ENCODE results near the gene RAB8B.

Gene RAB8B

DNA sequence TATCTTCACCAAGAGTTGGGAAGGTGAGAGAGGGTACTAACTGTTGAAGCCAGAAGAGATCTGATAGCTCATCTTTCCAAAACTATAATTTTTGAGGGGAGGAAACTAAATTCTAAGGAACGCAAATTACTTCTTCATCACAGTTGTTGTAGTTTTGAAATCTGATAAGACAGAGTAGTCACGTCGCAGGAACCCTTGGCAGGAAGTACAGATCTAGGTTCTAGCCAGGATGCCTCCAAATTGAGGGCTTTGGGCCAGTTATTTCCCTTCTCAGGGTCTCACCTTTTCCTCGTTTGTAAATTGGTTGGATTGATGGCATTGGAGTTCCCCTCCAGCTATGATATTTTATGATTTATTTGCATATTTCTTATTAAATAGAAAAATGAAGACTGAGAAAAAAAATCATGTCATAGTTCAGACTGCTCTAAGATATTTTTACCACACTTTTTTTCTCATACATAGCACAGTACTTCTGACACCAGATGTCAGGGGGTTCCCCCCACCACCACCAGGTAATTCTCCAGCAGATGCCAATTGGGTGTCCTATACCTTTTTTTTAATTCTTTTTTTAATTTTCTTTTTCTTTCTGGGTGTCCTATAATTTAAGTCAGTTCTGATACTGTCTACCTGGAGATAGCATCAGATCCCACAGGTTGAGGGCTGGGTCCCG, 55.7 kb downstream of the RAB8B start:
- Histone ChIP-seq H3K4ac (ENCODE audit: low read length) (no peak overlapping the region), H2AFZ (ENCODE audit: low read length) (no peak overlapping the region), H3K14ac (ENCODE audit: low read length) (no peak overlapping the region), H3K36me3 (replicated peaks in 1 of 2; ENCODE audit: control insufficient read depth in 2 of 2, insufficient read depth in 2 of 2, low read length in 2 of 2) (peaks cover 4 to 45% of the 10 kb centered on the region in 2 donors), H2BK5ac (ENCODE audit: low read length) (no peak overlapping the region), H4K91ac (ENCODE audit: low read depth, low read length, poor library complexity) (no peak overlapping the region), H3K9me3 (replicated peaks in 1 of 2; ENCODE audit: control insufficient read depth in 2 of 2, insufficient read depth in 1 of 2, low read depth in 1 of 2, low read length in 2 of 2) (peaks cover 5 to 37% of the 10 kb centered on the region in 2 donors), H3K27me3 (ENCODE audit: control insufficient read depth in 3 of 3, insufficient read depth in 3 of 3, low read depth in 1 of 3, low read length in 3 of 3) (no peaks in the 10 kb centered on the region), H3K4me1 (ENCODE audit: control insufficient read depth in 2 of 2, insufficient read depth in 1 of 2, low read depth in 1 of 2, low read length in 2 of 2) (peaks cover 3 to 4% of the 10 kb centered on the region in 2 donors), H2BK120ac (ENCODE audit: low read depth, low read length) (no peak overlapping the region), H3K9ac (ENCODE audit: low read depth, low read length, poor library complexity) (no peak overlapping the region), H3K79me1 (ENCODE audit: low read depth, low read length) (peaks cover 2% of the 10 kb centered on the region), H3K18ac (ENCODE audit: low read length) (no peak overlapping the region), H3K23ac (ENCODE audit: low read depth, low read length, poor library complexity) (no peak overlapping the region), H2BK15ac (ENCODE audit: low read length) (no peak overlapping the region), H3K4me3 (ENCODE audit: low read length in 2 of 2) (no peak overlapping the region), H3K4me2 (ENCODE audit: insufficient read depth, low read length, poor library complexity, severe bottlenecking) (no peak overlapping the region), H3K27ac (replicated peaks; ENCODE audit: low read length) (peak overlapping the region; percentile 71), H2AK5ac (ENCODE audit: low read depth, low read length) (no peak overlapping the region), H4K8ac (ENCODE audit: low read depth, low read length) (no peak overlapping the region), H2BK12ac (ENCODE audit: low read length) (no peak overlapping the region)
- no peak for DNase-seq (ENCODE audit: low spot score)
- no CpG with 5 or more reads among the region's 5 CpGs for WGBS, 2 donors (ENCODE audit: extremely low coverage in 2 of 2, insufficient read length in 2 of 2, insufficient replicate concordance in 1 of 2)

GRCh38 chr15:63246691-63247469, 57.5 kb downstream of the RAB8B start:
- no peak overlapping the region for H3K27ac ChIP-seq (replicated peaks; ENCODE audit: low read length)
- no peak overlapping the region for H2AFZ ChIP-seq (ENCODE audit: low read length)
- DNase-seq (ENCODE audit: low spot score) = no peak
- no peak overlapping the region for H3K4ac ChIP-seq (ENCODE audit: low read length)
- H3K79me1 ChIP-seq (ENCODE audit: low read depth, low read length) = peaks cover 2% of the 10 kb centered on the region
- peaks cover 3 to 4% of the 10 kb centered on the region in 2 donors for H3K4me1 ChIP-seq (ENCODE audit: control insufficient read depth in 2 of 2, insufficient read depth in 1 of 2, low read depth in 1 of 2, low read length in 2 of 2)
- H2BK5ac ChIP-seq (ENCODE audit: low read length) = no peak overlapping the region
- no peak overlapping the region for H3K9ac ChIP-seq (ENCODE audit: low read depth, low read length, poor library complexity)
- H3K18ac ChIP-seq (ENCODE audit: low read length) = no peak overlapping the region
- no peak overlapping the region for H2AK5ac ChIP-seq (ENCODE audit: low read depth, low read length)
- no peak overlapping the region for H3K23ac ChIP-seq (ENCODE audit: low read depth, low read length, poor library complexity)
- no CpG with 5 or more reads among the region's 5 CpGs for WGBS, 2 donors (ENCODE audit: extremely low coverage in 2 of 2, insufficient read length in 2 of 2, insufficient replicate concordance in 1 of 2)
- no peak overlapping the region for H4K8ac ChIP-seq (ENCODE audit: low read depth, low read length)
- no peaks in the 10 kb centered on the region for H3K27me3 ChIP-seq (ENCODE audit: control insufficient read depth in 3 of 3, insufficient read depth in 3 of 3, low read depth in 1 of 3, low read length in 3 of 3)
- H2BK15ac ChIP-seq (ENCODE audit: low read length) = no peak overlapping the region
- H3K4me2 ChIP-seq (ENCODE audit: insufficient read depth, low read length, poor library complexity, severe bottlenecking) = no peak overlapping the region
- peaks cover 11 to 63% of the 10 kb centered on the region in 2 donors for H3K36me3 ChIP-seq (replicated peaks in 1 of 2; ENCODE audit: control insufficient read depth in 2 of 2, insufficient read depth in 2 of 2, low read length in 2 of 2)
- no peak overlapping the region for H2BK120ac ChIP-seq (ENCODE audit: low read depth, low read length)
- H3K4me3 ChIP-seq (ENCODE audit: low read length in 2 of 2) = no peak overlapping the region
- no peak overlapping the region for H2BK12ac ChIP-seq (ENCODE audit: low read length)
- H3K14ac ChIP-seq (ENCODE audit: low read length) = no peak overlapping the region
- H3K9me3 ChIP-seq (replicated peaks in 1 of 2; ENCODE audit: control insufficient read depth in 2 of 2, insufficient read depth in 1 of 2, low read depth in 1 of 2, low read length in 2 of 2) = peaks cover 5 to 36% of the 10 kb centered on the region in 2 donors
- H4K91ac ChIP-seq (ENCODE audit: low read depth, low read length, poor library complexity) = no peak overlapping the region

DNA sequence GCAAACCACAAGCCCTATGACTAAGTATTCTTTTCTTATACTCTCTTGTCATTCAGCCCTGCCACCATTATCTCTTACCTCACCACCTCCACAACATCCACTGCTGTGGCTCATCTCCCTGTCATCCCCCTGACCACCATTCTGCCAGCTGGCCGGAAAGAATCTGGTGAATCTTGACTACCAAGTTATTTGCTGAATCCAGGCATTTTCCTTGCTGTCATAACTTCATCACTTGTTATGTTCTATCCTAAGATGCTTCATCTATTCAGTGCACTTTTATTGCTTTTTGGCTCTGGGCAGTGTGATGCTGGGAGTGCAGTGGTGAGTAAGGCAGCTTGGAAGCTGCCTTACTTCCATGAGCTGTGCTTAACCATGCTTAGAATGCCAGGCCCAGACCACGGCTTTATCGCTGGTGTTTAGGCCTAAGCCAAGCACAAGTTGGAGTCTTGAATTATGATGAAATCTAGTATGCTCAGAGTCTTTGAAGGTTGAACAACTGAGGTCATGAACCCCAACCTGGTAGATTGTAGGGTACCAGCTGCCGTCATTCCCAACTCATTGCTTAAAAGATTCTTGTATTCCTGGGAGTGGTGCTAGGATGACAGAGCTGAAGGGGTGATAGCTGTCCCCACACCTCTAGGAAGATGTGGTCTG, 61.0 kb downstream of the RAB8B start:
- Histone ChIP-seq H4K91ac (ENCODE audit: low read depth, low read length, poor library complexity) (no peak overlapping the region), H3K23ac (ENCODE audit: low read depth, low read length, poor library complexity) (no peak overlapping the region), H2BK5ac (ENCODE audit: low read length) (no peak overlapping the region), H3K4me3 (ENCODE audit: low read length in 2 of 2) (no peak overlapping the region), H3K14ac (ENCODE audit: low read length) (no peak overlapping the region), H3K4me2 (ENCODE audit: insufficient read depth, low read length, poor library complexity, severe bottlenecking) (no peak overlapping the region), H2BK15ac (ENCODE audit: low read length) (no peak overlapping the region), H3K27ac (replicated peaks; ENCODE audit: low read length) (no peak overlapping the region), H3K4me1 (ENCODE audit: control insufficient read depth in 2 of 2, insufficient read depth in 1 of 2, low read depth in 1 of 2, low read length in 2 of 2) (peaks cover 2 to 5% of the 10 kb centered on the region in 2 donors), H2BK12ac (ENCODE audit: low read length) (no peak overlapping the region), H3K36me3 (replicated peaks in 1 of 2; ENCODE audit: control insufficient read depth in 2 of 2, insufficient read depth in 2 of 2, low read length in 2 of 2) (peaks cover 10 to 73% of the 10 kb centered on the region in 2 donors), H3K79me1 (ENCODE audit: low read depth, low read length) (no peaks in the 10 kb centered on the region), H3K18ac (ENCODE audit: low read length) (no peak overlapping the region), H3K9ac (ENCODE audit: low read depth, low read length, poor library complexity) (no peak overlapping the region), H2AFZ (ENCODE audit: low read length) (no peak overlapping the region), H2BK120ac (ENCODE audit: low read depth, low read length) (no peak overlapping the region), H3K27me3 (ENCODE audit: control insufficient read depth in 3 of 3, insufficient read depth in 3 of 3, low read depth in 1 of 3, low read length in 3 of 3) (no peaks in the 10 kb centered on the region), H2AK5ac (ENCODE audit: low read depth, low read length) (no peak overlapping the region), H3K9me3 (replicated peaks in 1 of 2; ENCODE audit: control insufficient read depth in 2 of 2, insufficient read depth in 1 of 2, low read depth in 1 of 2, low read length in 2 of 2) (peaks cover 0 to 12% of the 10 kb centered on the region in 2 donors), H3K4ac (ENCODE audit: low read length) (no peak overlapping the region), H4K8ac (ENCODE audit: low read depth, low read length) (no peak overlapping the region)
- WGBS, 2 donors (ENCODE audit: extremely low coverage in 2 of 2, insufficient read length in 2 of 2, insufficient replicate concordance in 1 of 2) = no CpG with 5 or more reads among the region's 4 CpGs
- DNase-seq (ENCODE audit: low spot score) = no peak

DNA sequence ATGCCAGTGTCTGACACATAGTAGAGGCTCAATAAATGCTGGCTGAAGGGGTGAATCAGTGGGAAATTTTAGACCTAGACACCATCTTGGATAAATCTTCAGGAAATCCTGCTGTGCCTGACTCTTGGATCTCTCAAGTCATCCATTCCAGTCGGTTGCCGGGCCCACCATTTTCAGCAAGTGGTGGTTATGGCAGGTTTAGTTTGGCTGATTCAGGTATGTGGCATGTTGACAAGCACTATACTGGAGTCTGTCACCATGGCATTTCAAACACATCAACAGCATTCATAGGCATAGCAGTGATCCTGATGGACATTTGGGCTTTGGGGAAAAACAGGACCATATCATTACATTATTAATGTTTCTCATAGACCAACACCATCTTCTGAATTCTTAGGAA, 62.3 kb downstream of the RAB8B start:
- no peak overlapping the region for H3K27ac ChIP-seq (replicated peaks; ENCODE audit: low read length)
- no peak overlapping the region for H4K8ac ChIP-seq (ENCODE audit: low read depth, low read length)
- H2AFZ ChIP-seq (ENCODE audit: low read length) = no peak overlapping the region
- no peak overlapping the region for H2BK5ac ChIP-seq (ENCODE audit: low read length)
- no peak overlapping the region for H2BK12ac ChIP-seq (ENCODE audit: low read length)
- DNase-seq (ENCODE audit: low spot score) = no peak
- H3K4ac ChIP-seq (ENCODE audit: low read length) = no peak overlapping the region
- no peak overlapping the region for H2BK15ac ChIP-seq (ENCODE audit: low read length)
- H3K4me2 ChIP-seq (ENCODE audit: insufficient read depth, low read length, poor library complexity, severe bottlenecking) = no peak overlapping the region
- no peaks in the 10 kb centered on the region for H3K27me3 ChIP-seq (ENCODE audit: control insufficient read depth in 3 of 3, insufficient read depth in 3 of 3, low read depth in 1 of 3, low read length in 3 of 3)
- H3K14ac ChIP-seq (ENCODE audit: low read length) = no peak overlapping the region
- no peaks in the 10 kb centered on the region for H3K79me1 ChIP-seq (ENCODE audit: low read depth, low read length)
- H3K9me3 ChIP-seq (replicated peaks in 1 of 2; ENCODE audit: control insufficient read depth in 2 of 2, insufficient read depth in 1 of 2, low read depth in 1 of 2, low read length in 2 of 2) = peaks cover 0 to 5% of the 10 kb centered on the region in 2 donors
- H2BK120ac ChIP-seq (ENCODE audit: low read depth, low read length) = no peak overlapping the region
- no peak overlapping the region for H3K4me3 ChIP-seq (ENCODE audit: low read length in 2 of 2)
- no peak overlapping the region for H3K18ac ChIP-seq (ENCODE audit: low read length)
- H4K91ac ChIP-seq (ENCODE audit: low read depth, low read length, poor library complexity) = no peak overlapping the region
- peaks cover 7 to 15% of the 10 kb centered on the region in 2 donors for H3K4me1 ChIP-seq (ENCODE audit: control insufficient read depth in 2 of 2, insufficient read depth in 1 of 2, low read depth in 1 of 2, low read length in 2 of 2)
- H3K9ac ChIP-seq (ENCODE audit: low read depth, low read length, poor library complexity) = no peak overlapping the region
- WGBS, 2 donors (ENCODE audit: extremely low coverage in 2 of 2, insufficient read length in 2 of 2, insufficient replicate concordance in 1 of 2) = no CpG with 5 or more reads among the region's 2 CpGs
- H3K36me3 ChIP-seq (replicated peaks in 1 of 2; ENCODE audit: control insufficient read depth in 2 of 2, insufficient read depth in 2 of 2, low read length in 2 of 2) = peaks cover 7 to 61% of the 10 kb centered on the region in 2 donors
- no peak overlapping the region for H2AK5ac ChIP-seq (ENCODE audit: low read depth, low read length)
- no peak overlapping the region for H3K23ac ChIP-seq (ENCODE audit: low read depth, low read length, poor library complexity)

Data from neuronal stem cell (in vitro differentiated cells).